ENCODE results near the gene CHMP5. TPM values are rescaled to one million over a fixed set of nuclear protein-coding genes. Genes with fewer than 3 reads are reported as not detected.

The CHMP5 gene
- total RNA-seq, 4 donors from 2014 or later: 43.7 to 60.3 (median 50.7) TPM

- peaks cover 37% of the 10 kb centered on the region for H3K4me1 ChIP-seq
- no peak for TF ChIP-seq POLR2A (IDR thresholded peaks at IDR 0.05)
- no peak for TF ChIP-seq POLR2AphosphoS5 (IDR thresholded peaks at IDR 0.05)
- TF ChIP-seq CTCF (IDR thresholded peaks at IDR 0.05): no peak
- TF ChIP-seq EP300 (IDR thresholded peaks at IDR 0.05): no peak
- no peaks in the 10 kb centered on the region for H3K27me3 ChIP-seq
- no peak overlapping the region for H3K27ac ChIP-seq
- no peak overlapping the region for H3K4me3 ChIP-seq
- no peak for DNase-seq (ENCODE audit: low spot score in 2 of 2)
- H3K9me3 ChIP-seq: no peaks in the 10 kb centered on the region
- peaks cover 62% of the 10 kb centered on the region for H3K36me3 ChIP-seq
Measured at GRCh38 chr9:33267151-33267767, 2.4 kb downstream of the CHMP5 start.

DNA sequence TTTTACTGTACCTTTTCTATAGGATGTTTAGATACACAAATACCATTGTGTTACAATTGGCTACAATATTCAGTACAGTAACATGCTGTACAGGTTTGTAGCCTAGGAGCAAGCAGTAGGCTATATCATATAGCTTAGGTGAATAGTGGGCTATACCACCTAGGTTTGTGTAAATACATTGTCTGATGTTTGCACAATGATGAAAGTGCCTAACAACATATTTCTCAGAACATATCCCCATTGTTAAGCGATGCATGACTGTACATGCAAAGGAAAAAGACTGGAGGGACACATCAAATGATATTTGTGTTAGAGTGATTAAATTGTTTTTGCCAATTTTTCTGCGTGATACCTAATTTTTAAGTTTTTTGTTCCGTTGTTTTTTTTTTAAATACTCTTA is 5.3 kb downstream of the CHMP5 start:
- Histone ChIP-seq H3K27me3 (no peaks in the 10 kb centered on the region), H3K4me1 (peaks cover 21% of the 10 kb centered on the region), H3K9me3 (no peaks in the 10 kb centered on the region), H3K27ac (no peak overlapping the region), H3K36me3 (peaks cover 84% of the 10 kb centered on the region), H3K4me3 (no peak overlapping the region)
- 96% methylated on average over 3 of the region's 3 CpGs for whole genome bisulfite sequencing
- no peak for TF ChIP-seq CTCF (IDR thresholded peaks at IDR 0.05)
- no peak for TF ChIP-seq EP300 (IDR thresholded peaks at IDR 0.05)
- no peak for TF ChIP-seq POLR2A (IDR thresholded peaks at IDR 0.05)
- no peak for TF ChIP-seq POLR2AphosphoS5 (IDR thresholded peaks at IDR 0.05)
- no peak for DNase-seq (ENCODE audit: low spot score in 2 of 2)

DNA sequence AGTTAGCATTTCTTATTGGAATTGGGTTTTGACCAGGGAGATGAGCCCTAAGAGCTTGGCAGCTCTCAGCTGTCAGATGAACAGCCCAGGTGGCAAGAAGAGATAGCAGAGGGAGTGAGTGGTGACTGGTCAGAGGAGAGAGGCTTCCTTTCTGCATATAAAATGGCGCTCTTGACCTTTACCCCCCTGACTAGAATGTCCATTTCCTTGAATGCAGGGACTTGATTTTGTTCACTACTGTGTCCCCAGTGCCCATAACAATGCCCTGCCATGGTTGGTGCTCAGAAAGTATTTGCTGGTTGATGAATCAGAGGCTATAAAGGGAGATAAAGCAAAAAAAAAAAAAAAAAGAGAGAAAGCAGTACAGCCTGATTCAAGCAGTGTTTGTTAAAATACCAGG is 7.2 kb downstream of the CHMP5 start:
- Histone ChIP-seq H3K27ac (no peak overlapping the region), H3K4me1 (peaks cover 3% of the 10 kb centered on the region), H3K27me3 (no peaks in the 10 kb centered on the region), H3K9me3 (no peaks in the 10 kb centered on the region), H3K4me3 (no peak overlapping the region), H3K36me3 (peaks cover 92% of the 10 kb centered on the region)
- TF ChIP-seq POLR2AphosphoS5 (IDR thresholded peaks at IDR 0.05): no peak
- no peak for DNase-seq (ENCODE audit: low spot score in 2 of 2)
- 94% methylated on average over 1 of the region's 1 CpG for WGBS

- Histone ChIP-seq H3K36me3 (peaks cover 96% of the 10 kb centered on the region), H3K9me3 (no peaks in the 10 kb centered on the region), H3K4me1 (no peaks in the 10 kb centered on the region), H3K27me3 (no peaks in the 10 kb centered on the region), H3K27ac (no peak overlapping the region), H3K4me3 (no peak overlapping the region)
- TF ChIP-seq POLR2AphosphoS5 (IDR thresholded peaks at IDR 0.05): no peak
- TF ChIP-seq EP300 (IDR thresholded peaks at IDR 0.05): no peak
- TF ChIP-seq POLR2A (IDR thresholded peaks at IDR 0.05): no peak
- TF ChIP-seq CTCF (IDR thresholded peaks at IDR 0.05): no peak
- 72% methylated on average over 3 of the region's 3 CpGs for WGBS
- DNase-seq (ENCODE audit: low spot score in 2 of 2): no peak
Measured at GRCh38 chr9:33273266-33273971, 8.6 kb downstream of the CHMP5 start.

GRCh38 chr9:33273972-33274328 is 9.1 kb downstream of the CHMP5 start:
- no peak for TF ChIP-seq CTCF (IDR thresholded peaks at IDR 0.05)
- TF ChIP-seq EP300 (IDR thresholded peaks at IDR 0.05): no peak
- no peak for TF ChIP-seq POLR2AphosphoS5 (IDR thresholded peaks at IDR 0.05)
- no peak for TF ChIP-seq POLR2A (IDR thresholded peaks at IDR 0.05)
- peaks cover 96% of the 10 kb centered on the region for H3K36me3 ChIP-seq
- H3K27ac ChIP-seq: no peak overlapping the region
- no peak for DNase-seq (ENCODE audit: low spot score in 2 of 2)
- whole genome bisulfite sequencing: 96% methylated on average over 2 of the region's 2 CpGs
- H3K27me3 ChIP-seq: no peaks in the 10 kb centered on the region
- H3K9me3 ChIP-seq: no peaks in the 10 kb centered on the region
- H3K4me1 ChIP-seq: no peaks in the 10 kb centered on the region
- H3K4me3 ChIP-seq: no peak overlapping the region

All from suprapubic skin (tissue), 4 donors.